HEK293 (cell line): Measurements from ENCODE around the gene RAD51C.

ENCODE experiments used
- CTCF ChIA-PET: fragments of 350-600 bp; formaldehyde crosslinking; extraction: SDS; loops from one replicate; lab custom pipeline; 2021; ENCODE audit warnings: antibody characterized with exemption; lab: Yijun Ruan, JAX
- POLR2A ChIA-PET: fragments of 300-600 bp; formaldehyde crosslinking; extraction: SDS; loops from one replicate; lab custom pipeline; 2020; ENCODE audit warnings: antibody characterized with exemption, inconsistent platforms; lab: Yijun Ruan, JAX
- H3K27ac ChIP-seq: fragments of 200-500 bp; sonication (Bioruptor generic); 2 replicates; pipeline ENCODE4 v1.5.1; 2014; ENCODE audit warnings: low read depth, low read length, control low read depth, inconsistent platforms; ENCODE audit errors: extremely low read depth
- H3K36me3 ChIP-seq, 2 experiments: fragments of 200-500 bp in 1 of 2; sonication (Bioruptor generic) in 1 of 2; 1 replicate in 1 of 2; 2 replicates in 1 of 2; pipeline ENCODE4 v1.5.1; 2014 to 2017; ENCODE audit warnings: inconsistent platforms in 2 of 2, low read length in 2 of 2; ENCODE audit not compliant: control insufficient read depth in 2 of 2, insufficient read depth in 1 of 2
- H3K4me1 ChIP-seq: fragments of 200-500 bp; sonication (Bioruptor generic); 2 replicates; pipeline ENCODE4 v1.5.1; 2014; ENCODE audit warnings: mild to moderate bottlenecking, low read length, inconsistent platforms; ENCODE audit not compliant: control insufficient read depth, insufficient read depth
- H3K4me3 ChIP-seq: 2 replicates; pipeline ENCODE4 v1.5.1; 2011; ENCODE audit warnings: low read depth, mild to moderate bottlenecking, control low read depth, low read length, moderate library complexity
- H3K9me3 ChIP-seq: fragments of 200-500 bp; sonication (Bioruptor generic); 2 replicates; pipeline ENCODE4 v1.5.1; 2014; ENCODE audit warnings: low read depth, low read length, inconsistent platforms; ENCODE audit not compliant: control insufficient read depth, insufficient read depth
- BCL11A ChIP-seq: fragments of 450-650 bp; formaldehyde crosslinking; IDR thresholded peaks from 2 replicates; pipeline ENCODE4 v1.5.1; 2016; ENCODE audit warnings: low read depth, missing biosample characterization, missing genetic modification characterization
- PRDM1 ChIP-seq: fragments of 450-650 bp; formaldehyde crosslinking; IDR thresholded peaks from 2 replicates; pipeline ENCODE4; 2016; ENCODE audit warnings: missing biosample characterization, missing genetic modification characterization
- SP7 ChIP-seq: fragments of 450-650 bp; formaldehyde crosslinking; IDR thresholded peaks from 2 replicates; pipeline ENCODE4 v1.5.1; 2016; ENCODE audit warnings: missing biosample characterization, missing genetic modification characterization
- ZBTB44 ChIP-seq: fragments of 450-650 bp; IDR thresholded peaks from 2 replicates; pipeline ENCODE4 v1.5.1; 2018; ENCODE audit warnings: missing biosample characterization, mild to moderate bottlenecking, missing genetic modification characterization
- ZBTB48 ChIP-seq: fragments of 450-650 bp; formaldehyde crosslinking; IDR thresholded peaks from 2 replicates; pipeline ENCODE4 v1.5.1; 2016; ENCODE audit warnings: missing biosample characterization, missing genetic modification characterization
- ZFP41 ChIP-seq: fragments of 450-650 bp; formaldehyde crosslinking; IDR thresholded peaks from 2 replicates; pipeline ENCODE4 v1.5.1; 2016; ENCODE audit warnings: missing biosample characterization, missing genetic modification characterization, borderline replicate concordance
- ZNF19 ChIP-seq: fragments of 450-650 bp; formaldehyde crosslinking; IDR thresholded peaks from 2 replicates; pipeline ENCODE4; 2016; ENCODE audit warnings: missing biosample characterization, missing genetic modification characterization, low read depth
- ZNF2 ChIP-seq: fragments of 450-650 bp; formaldehyde crosslinking; IDR thresholded peaks from 2 replicates; pipeline ENCODE4 v1.5.1; 2016; ENCODE audit warnings: missing biosample characterization, missing genetic modification characterization
- ZNF266 ChIP-seq: fragments of 450-650 bp; formaldehyde crosslinking; IDR thresholded peaks from 2 replicates; pipeline ENCODE4 v1.5.1; 2016; ENCODE audit warnings: missing biosample characterization, missing genetic modification characterization, low read depth
- ZNF362 ChIP-seq: fragments of 450-650 bp; formaldehyde crosslinking; IDR thresholded peaks from 2 replicates; pipeline ENCODE4 v1.5.1; 2016; ENCODE audit warnings: missing biosample characterization, missing genetic modification characterization
- ZNF449 ChIP-seq: fragments of 450-650 bp; formaldehyde crosslinking; IDR thresholded peaks from 2 replicates; pipeline ENCODE4 v1.5.1; 2017; ENCODE audit warnings: missing biosample characterization, mild to moderate bottlenecking, missing genetic modification characterization, moderate library complexity
- ZNF518A ChIP-seq: fragments of 450-650 bp; formaldehyde crosslinking; conservative IDR thresholded peaks from 2 replicates; pipeline ENCODE4 v1.5.1; 2016; ENCODE audit warnings: low read depth, missing biosample characterization, missing genetic modification characterization
- ZSCAN30 ChIP-seq: fragments of 450-650 bp; IDR thresholded peaks from 2 replicates; pipeline ENCODE4 v1.5.1; 2018; ENCODE audit warnings: missing biosample characterization, mild to moderate bottlenecking, missing genetic modification characterization, moderate library complexity

RAD51C gene

GRCh38 chr17:58665946-58666857 is 26.2 kb upstream of the RAD51C start:
- Histone ChIP-seq H3K9me3 (no peaks in the 10 kb centered on the region), H3K27ac (no peak overlapping the region), H3K4me3 (no peak overlapping the region), H3K36me3 (no peaks in the 10 kb centered on the region), H3K4me1 (no peaks in the 10 kb centered on the region)
- peak; percentile 82 for TF ChIP-seq SP7
- 0 out of 2 replicates have a peak, but pooled peaks have one; percentile 37 for TF ChIP-seq ZNF362 (tag by site-specific recombination)
- TF ChIP-seq ZBTB44 (tag by site-specific recombination): no peak
- ChIA-PET CTCF (no interaction called here), POLR2A (interaction anchor here (0.6 to 1.1 kb wide), 3 partner anchors 16 to 35 kb away, joined by 3 to 4 read pairs (median 4); no protein-coding TSS in a partner anchor)

- Histone ChIP-seq H3K36me3 (no peaks in the 10 kb centered on the region), H3K4me1 (no peaks in the 10 kb centered on the region), H3K27ac (no peak overlapping the region), H3K4me3 (no peak overlapping the region), H3K9me3 (no peaks in the 10 kb centered on the region)
- POLR2A ChIA-PET: interaction anchor here (0.6 to 1.6 kb wide), 2 partner anchors 8 to 18 kb away, joined by 4 to 6 read pairs; no protein-coding TSS in a partner anchor
- no peak for TF ChIP-seq ZNF2 (tag by site-specific recombination)
- no peak for TF ChIP-seq ZSCAN30
- no peak for TF ChIP-seq ZNF362 (tag by site-specific recombination)
- TF ChIP-seq ZNF518A: no peak
- no peak for TF ChIP-seq ZBTB48 (tag by site-specific recombination)
- TF ChIP-seq ZNF449 (tag by site-specific recombination): no peak
- no peak for TF ChIP-seq BCL11A (tag by site-specific recombination)
- TF ChIP-seq ZFP41 (tag by site-specific recombination): no peak
- TF ChIP-seq ZNF19 (tag by site-specific recombination): no peak
- no peak for TF ChIP-seq PRDM1 (tag by site-specific recombination)
- no peak for TF ChIP-seq ZNF266 (tag by site-specific recombination)
- CTCF ChIA-PET: interaction anchor here (1.0 kb wide), 1 partner anchor 10 kb away, joined by 3 read pairs; no protein-coding TSS in a partner anchor
Observed at GRCh38 chr17:58666858-58667267, 25.5 kb upstream of the RAD51C start.
